Common myeloid progenitor, CD34-positive (primary cell): ENCODE data around the gene AUTS2.

Experiments
- CTCF ChIA-PET: fragments of 350-600 bp; sonication (Branson Sonifier 250); formaldehyde crosslinking; loops from one replicate; lab custom pipeline; 2021; ENCODE audit warnings: antibody characterized with exemption; lab: Charles Lee
- POLR2A ChIA-PET: fragments of 350-600 bp; sonication (Branson Sonifier 250); formaldehyde crosslinking; loops from one replicate; lab custom pipeline; 2021; ENCODE audit warnings: antibody characterized with exemption; lab: Charles Lee
- DNase-seq, 3 donors: peaks; one replicate each; pipeline versions ENCODE4 v3.0.0 to v3.0.0-alpha.2; 2013
- H3K27ac ChIP-seq, 2 experiments: 1 replicate in 1 of 2; 2 replicates in 1 of 2; pipeline ENCODE4 v1.7.0; 2013; ENCODE audit warnings: inconsistent platforms in 2 of 2, low read length in 2 of 2, mild to moderate bottlenecking in 2 of 2, low read depth in 1 of 2, moderate library complexity in 1 of 2; ENCODE audit not compliant: severe bottlenecking in 2 of 2, insufficient read depth in 1 of 2, poor library complexity in 1 of 2
- H3K27me3 ChIP-seq, 5 experiments: replicated peaks in 2 of 5; 1 replicate in 3 of 5; 2 replicates in 2 of 5; pipeline versions ENCODE4 v1.6.1 to v1.7.0; 2013; ENCODE audit warnings: low read length in 4 of 5, mild to moderate bottlenecking in 2 of 5, moderate library complexity in 2 of 5, inconsistent platforms in 1 of 5; ENCODE audit not compliant: insufficient read depth in 5 of 5, control insufficient read depth in 4 of 5
- H3K36me3 ChIP-seq, 4 experiments: 1 replicate in 2 of 4; 2 replicates in 2 of 4; pipeline versions ENCODE4 v1.6.1 to v1.7.0; 2013; ENCODE audit warnings: low read length in 3 of 4, control low read depth in 1 of 4, mild to moderate bottlenecking in 1 of 4; ENCODE audit not compliant: control insufficient read depth in 4 of 4, insufficient read depth in 4 of 4
- H3K4me1 ChIP-seq, 4 experiments: 1 replicate in 3 of 4; 2 replicates in 1 of 4; pipeline versions ENCODE4 v1.6.1 to v1.7.1; 2013; ENCODE audit warnings: low read length in 3 of 4, mild to moderate bottlenecking in 3 of 4, control low read depth in 1 of 4, inconsistent platforms in 1 of 4, moderate library complexity in 1 of 4; ENCODE audit not compliant: control insufficient read depth in 4 of 4, insufficient read depth in 4 of 4; ENCODE audit errors: control extremely low read depth in 1 of 4
- H3K4me3 ChIP-seq, 7 experiments: 1 replicate in 4 of 7; 2 replicates in 3 of 7; pipeline versions ENCODE4 v1.5.1 to v1.7.0; 2013; ENCODE audit warnings: mild to moderate bottlenecking in 7 of 7, low read length in 6 of 7, moderate library complexity in 6 of 7, inconsistent platforms in 2 of 7, low read depth in 2 of 7, control low read depth in 1 of 7; ENCODE audit not compliant: insufficient read depth in 4 of 7, control insufficient read depth in 1 of 7; ENCODE audit errors: extremely low read depth in 1 of 7
- H3K9me3 ChIP-seq, 5 experiments: 1 replicate in 4 of 5; 2 replicates in 1 of 5; pipeline versions ENCODE4 v1.6.1 to v1.7.1; 2013; ENCODE audit warnings: low read length in 4 of 5, mild to moderate bottlenecking in 2 of 5, inconsistent platforms in 1 of 5, low read depth in 1 of 5, moderate library complexity in 1 of 5; ENCODE audit not compliant: control insufficient read depth in 4 of 5, insufficient read depth in 2 of 5; ENCODE audit errors: control extremely low read depth in 1 of 5
- WGBS: methylation state at CpG from one replicate; pipeline ENCODE4 v1.1.5; 2013; ENCODE audit not compliant: insufficient coverage; 5-methylcytosine and 5-hydroxymethylcytosine counted together

The AUTS2 gene

GRCh38 chr7:70341446-70341845, 743.2 kb downstream of the AUTS2 start:
- POLR2A ChIA-PET: no interaction called here
- CTCF ChIA-PET: no interaction called here
- WGBS: 80% methylated on average over 1 of the region's 2 CpGs

GRCh38 chr7:70343519-70343918, 745.2 kb downstream of the AUTS2 start:
- CTCF ChIA-PET: no interaction called here

More at GRCh38 chr7:70341446-70341845, 743.2 kb downstream of the AUTS2 start:
- no peaks in the 10 kb centered on the region for H3K4me1 ChIP-seq
- no peak for DNase-seq
- H3K27ac ChIP-seq: no peak overlapping the region
- H3K36me3 ChIP-seq: no peaks in the 10 kb centered on the region
- no peak overlapping the region for H3K4me3 ChIP-seq
- H3K9me3 ChIP-seq: no peaks in the 10 kb centered on the region
- no peaks in the 10 kb centered on the region for H3K27me3 ChIP-seq

DNA sequence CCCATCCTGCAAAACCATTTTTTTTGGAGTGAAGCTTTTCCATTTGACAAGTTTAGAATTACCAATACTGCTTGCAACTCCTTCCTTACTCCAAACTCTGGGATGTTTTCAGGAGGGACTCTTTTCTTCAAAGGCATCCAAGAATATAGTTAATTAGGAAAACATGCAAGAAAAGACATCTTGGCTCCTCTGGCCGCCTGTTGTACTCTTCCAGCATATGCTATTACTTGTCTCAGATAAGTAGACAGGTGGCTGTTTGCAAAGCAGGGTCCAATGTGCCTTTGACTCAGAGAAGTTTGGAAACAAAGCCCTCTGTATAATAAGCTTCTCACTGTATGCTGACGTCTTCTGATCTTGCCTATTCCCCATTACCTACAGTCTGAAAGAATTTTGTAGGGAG, 746.5 kb downstream of the AUTS2 start:
- no peak overlapping the region for H3K27ac ChIP-seq
- no peaks in the 10 kb centered on the region for H3K4me1 ChIP-seq
- H3K36me3 ChIP-seq: no peaks in the 10 kb centered on the region
- H3K4me3 ChIP-seq: no peak overlapping the region
- ChIA-PET CTCF (no interaction called here), POLR2A (no interaction called here)
- 100% methylated on average over 1 of the region's 2 CpGs for WGBS
- H3K9me3 ChIP-seq: no peaks in the 10 kb centered on the region
- no peaks in the 10 kb centered on the region for H3K27me3 ChIP-seq
- DNase-seq: no peak

More at GRCh38 chr7:70343519-70343918, 745.2 kb downstream of the AUTS2 start:
- POLR2A ChIA-PET: no interaction called here
- 88% methylated on average over 2 of the region's 2 CpGs for WGBS
- no peaks in the 10 kb centered on the region for H3K9me3 ChIP-seq
- no peak overlapping the region for H3K27ac ChIP-seq
- no peak for DNase-seq
- H3K27me3 ChIP-seq: no peaks in the 10 kb centered on the region
- no peak overlapping the region for H3K4me3 ChIP-seq
- H3K36me3 ChIP-seq: no peaks in the 10 kb centered on the region
- no peaks in the 10 kb centered on the region for H3K4me1 ChIP-seq

DNA sequence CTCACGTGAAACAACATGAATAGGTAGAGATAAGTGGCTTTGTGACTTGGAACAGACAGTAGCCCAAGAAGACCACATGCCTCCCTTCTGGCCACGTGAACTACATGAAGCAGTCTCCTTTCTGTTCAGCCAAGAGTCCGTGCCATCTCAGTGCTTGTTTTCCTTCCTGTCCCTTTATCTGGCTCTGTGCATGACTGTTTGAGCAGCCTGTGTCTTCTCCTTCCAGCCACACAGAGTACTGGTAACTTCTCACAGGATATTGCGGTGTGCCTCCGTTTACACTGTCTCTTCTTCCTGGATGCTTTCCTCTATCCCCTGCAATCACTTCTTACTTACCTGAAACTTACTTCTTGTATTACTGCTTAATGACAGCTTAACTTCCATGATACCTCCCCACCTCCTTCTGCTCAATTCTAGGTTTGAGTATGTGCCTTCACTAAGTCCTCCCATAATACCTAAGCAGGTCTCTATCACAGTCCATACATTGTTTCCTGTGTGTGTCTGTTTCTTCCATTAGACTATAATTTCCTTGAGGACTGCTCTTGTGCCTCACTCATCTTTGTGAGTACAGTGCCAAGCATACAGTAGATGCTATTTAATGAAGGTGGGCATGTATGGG, 748.7 kb downstream of the AUTS2 start:
- Histone ChIP-seq H3K4me1 (no peaks in the 10 kb centered on the region), H3K36me3 (no peaks in the 10 kb centered on the region), H3K27me3 (no peaks in the 10 kb centered on the region), H3K9me3 (no peaks in the 10 kb centered on the region), H3K4me3 (no peak overlapping the region), H3K27ac (no peak overlapping the region)
- ChIA-PET CTCF (no interaction called here), POLR2A (no interaction called here)
- DNase-seq: no peak
- WGBS: 91% methylated on average over 5 of the region's 5 CpGs

DNA sequence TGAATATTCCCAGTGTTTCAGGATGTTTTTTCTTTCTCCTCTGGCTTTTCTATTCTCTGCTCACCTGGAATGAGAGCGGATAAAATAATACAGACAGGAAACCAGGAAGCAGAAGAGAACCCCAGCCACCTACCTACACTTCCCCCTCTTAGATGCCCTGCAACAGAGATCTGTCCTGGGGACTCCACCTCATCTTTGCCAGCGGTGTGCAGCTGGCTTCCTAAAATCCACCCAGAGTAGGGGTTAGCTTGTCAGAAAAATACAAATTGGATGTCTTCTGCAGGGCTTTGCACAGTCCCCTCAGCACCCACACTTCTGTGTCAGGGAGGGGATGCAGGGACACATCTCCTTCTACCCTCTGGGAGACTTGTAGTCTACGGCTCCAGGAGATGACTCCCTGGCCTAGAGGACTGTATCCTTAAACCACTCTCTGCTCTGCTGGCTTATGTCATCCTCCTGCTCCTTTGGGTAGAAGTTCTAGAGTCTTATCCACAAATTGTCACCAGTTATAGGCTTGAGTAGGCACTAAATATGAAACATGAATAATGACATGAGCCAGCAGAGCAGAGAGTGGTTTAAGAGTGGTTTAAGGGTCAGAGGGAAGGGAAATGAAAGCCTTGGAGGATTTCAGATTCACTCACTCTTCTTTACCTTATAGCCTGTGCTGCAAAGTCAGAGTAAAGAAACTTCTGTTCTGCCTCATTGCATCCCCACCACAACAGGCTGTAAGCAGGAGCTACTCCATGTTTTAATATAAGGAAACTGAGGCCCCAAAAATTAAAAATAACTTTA, 749.4 kb downstream of the AUTS2 start:
- CTCF ChIA-PET: no interaction called here
- WGBS: 100% methylated on average over 3 of the region's 3 CpGs

DNA sequence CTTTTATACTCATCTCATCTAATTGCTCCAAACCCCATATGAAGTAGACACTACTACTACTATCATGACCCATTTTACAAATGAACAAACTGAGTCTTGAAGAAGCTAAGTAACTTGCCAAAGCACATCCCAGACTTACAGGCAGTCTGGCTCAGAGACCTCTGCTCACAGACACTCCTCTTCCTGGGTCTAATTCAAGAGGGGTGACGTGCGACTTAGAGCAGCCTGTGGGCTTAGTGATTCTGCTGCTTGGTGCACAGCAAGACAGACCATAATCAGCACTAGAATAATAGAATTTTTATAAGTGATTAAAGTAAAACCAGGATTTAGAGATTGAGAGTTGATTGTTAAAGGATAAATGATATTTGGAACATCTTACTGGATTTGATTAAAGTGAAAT, 750.8 kb downstream of the AUTS2 start:
- WGBS: no CpG with 5 or more reads among the region's 2 CpGs
- no peak overlapping the region for H3K27ac ChIP-seq
- DNase-seq: no peak
- H3K4me3 ChIP-seq: no peak overlapping the region
- H3K27me3 ChIP-seq: no peaks in the 10 kb centered on the region
- no peaks in the 10 kb centered on the region for H3K9me3 ChIP-seq
- CTCF ChIA-PET: no interaction called here
- no peaks in the 10 kb centered on the region for H3K36me3 ChIP-seq
- H3K4me1 ChIP-seq: no peaks in the 10 kb centered on the region
- POLR2A ChIA-PET: no interaction called here

More for the DNA sequence above, 749.4 kb downstream of the AUTS2 start:
- Histone ChIP-seq H3K4me1 (no peaks in the 10 kb centered on the region), H3K27ac (no peak overlapping the region), H3K36me3 (no peaks in the 10 kb centered on the region), H3K4me3 (no peak overlapping the region), H3K9me3 (no peaks in the 10 kb centered on the region), H3K27me3 (no peaks in the 10 kb centered on the region)
- POLR2A ChIA-PET: no interaction called here
- no peak for DNase-seq

- H3K4me1 ChIP-seq: no peaks in the 10 kb centered on the region
- no peaks in the 10 kb centered on the region for H3K27me3 ChIP-seq
- H3K36me3 ChIP-seq: no peaks in the 10 kb centered on the region
- POLR2A ChIA-PET: no interaction called here
- DNase-seq: no peak
- CTCF ChIA-PET: no interaction called here
- no peak overlapping the region for H3K4me3 ChIP-seq
- WGBS: no CpG with 5 or more reads among the region's 1 CpG
- no peak overlapping the region for H3K27ac ChIP-seq
- no peaks in the 10 kb centered on the region for H3K9me3 ChIP-seq
These were observed 751.5 kb downstream of the AUTS2 start for GRCh38 chr7:70349819-70350218.
